ENCODE measurements around the gene NOTCH2. TPM values are rescaled to one million over a fixed set of nuclear protein-coding genes. Genes with fewer than 3 reads are reported as not detected.

Gene NOTCH2
- total RNA-seq, 2 donors from 2014 or later: 171 to 190 TPM

GRCh38 chr1:119919241-119919640 is 150.2 kb downstream of the NOTCH2 start:
- H3K4me1 ChIP-seq (ENCODE audit: control insufficient read depth in 1 of 2, low read depth in 2 of 2): no peaks in the 10 kb centered on the region
- H3K36me3 ChIP-seq: peaks cover 90% of the 10 kb centered on the region
- no peaks in the 10 kb centered on the region for H3K27me3 ChIP-seq (replicated peaks; ENCODE audit: insufficient read depth)
- TF ChIP-seq CTCF (IDR thresholded peaks at IDR 0.05): no peak
- no peaks in the 10 kb centered on the region for H3K9me3 ChIP-seq
- no peak overlapping the region for H3K27ac ChIP-seq
- no peak for ATAC-seq (ENCODE audit: insufficient number of reproducible peaks, low FRiP score, low read depth)
- DNase-seq (ENCODE audit: low spot score): no peak
- H3K4me3 ChIP-seq: no peak overlapping the region

- Histone ChIP-seq H3K4me3 (no peak overlapping the region), H3K36me3 (peaks cover 81% of the 10 kb centered on the region), H3K27me3 (replicated peaks; ENCODE audit: insufficient read depth) (no peaks in the 10 kb centered on the region), H3K27ac (no peak overlapping the region), H3K4me1 (ENCODE audit: control insufficient read depth in 1 of 2, low read depth in 2 of 2) (no peaks in the 10 kb centered on the region), H3K9me3 (no peaks in the 10 kb centered on the region)
- no peak for DNase-seq (ENCODE audit: low spot score)
- TF ChIP-seq CTCF (IDR thresholded peaks at IDR 0.05): no peak
- ATAC-seq (ENCODE audit: insufficient number of reproducible peaks, low FRiP score, low read depth): no peak
These were observed 151.2 kb downstream of the NOTCH2 start for GRCh38 chr1:119918301-119918700.

GRCh38 chr1:119917304-119918055 is 152.0 kb downstream of the NOTCH2 start:
- Histone ChIP-seq H3K27me3 (replicated peaks; ENCODE audit: insufficient read depth) (no peaks in the 10 kb centered on the region), H3K4me3 (no peak overlapping the region), H3K36me3 (peaks cover 72% of the 10 kb centered on the region), H3K9me3 (no peaks in the 10 kb centered on the region), H3K27ac (no peak overlapping the region), H3K4me1 (ENCODE audit: control insufficient read depth in 1 of 2, low read depth in 2 of 2) (no peaks in the 10 kb centered on the region)
- DNase-seq (ENCODE audit: low spot score) (no peak), ATAC-seq (ENCODE audit: insufficient number of reproducible peaks, low FRiP score, low read depth) (no peak)
- no peak for TF ChIP-seq CTCF (IDR thresholded peaks at IDR 0.05)

- Histone ChIP-seq H3K27me3 (replicated peaks; ENCODE audit: insufficient read depth) (no peaks in the 10 kb centered on the region), H3K4me3 (no peak overlapping the region), H3K27ac (no peak overlapping the region), H3K36me3 (peaks cover 55% of the 10 kb centered on the region), H3K9me3 (no peaks in the 10 kb centered on the region), H3K4me1 (ENCODE audit: control insufficient read depth in 1 of 2, low read depth in 2 of 2) (no peaks in the 10 kb centered on the region)
- DNase-seq (ENCODE audit: low spot score) (no peak), ATAC-seq (ENCODE audit: insufficient number of reproducible peaks, low FRiP score, low read depth) (no peak)
- no peak for TF ChIP-seq CTCF (IDR thresholded peaks at IDR 0.05)
These were observed 153.9 kb downstream of the NOTCH2 start for GRCh38 chr1:119915517-119915916.

- no peaks in the 10 kb centered on the region for H3K4me1 ChIP-seq (ENCODE audit: control insufficient read depth in 1 of 2, low read depth in 2 of 2)
- TF ChIP-seq CTCF (IDR thresholded peaks at IDR 0.05): no peak
- H3K4me3 ChIP-seq: no peak overlapping the region
- H3K9me3 ChIP-seq: no peaks in the 10 kb centered on the region
- ATAC-seq (ENCODE audit: insufficient number of reproducible peaks, low FRiP score, low read depth): no peak
- no peak overlapping the region for H3K27ac ChIP-seq
- H3K27me3 ChIP-seq (replicated peaks; ENCODE audit: insufficient read depth): no peaks in the 10 kb centered on the region
- H3K36me3 ChIP-seq: peaks cover 43% of the 10 kb centered on the region
- no peak for DNase-seq (ENCODE audit: low spot score)
These were observed 155.4 kb downstream of the NOTCH2 start for GRCh38 chr1:119914071-119914470.

Data from thoracic aorta (tissue), 2 donors.